DMS 273 (cell line): Measurements from ENCODE around the gene GNB1.

ENCODE experiments used
- DNase-seq: peaks from one replicate; lab custom pipeline; 2025; ENCODE audit not compliant: unreplicated experiment; lab: John Stamatoyannopoulos, UW

GNB1 gene

GRCh38 chr1:1910651-1911331, 19.9 kb upstream of the GNB1 start:
- no peak for DNase-seq

GRCh38 chr1:1910033-1910465, 19.2 kb upstream of the GNB1 start:
- DNase-seq = no peak

GRCh38 chr1:1908506-1908791, 17.6 kb upstream of the GNB1 start:
- DNase-seq = no peak

GRCh38 chr1:1907098-1907736, 16.3 kb upstream of the GNB1 start:
- DNase-seq = peak; percentile 75

GRCh38 chr1:1906185-1907097, 15.6 kb upstream of the GNB1 start:
- DNase-seq = peak; percentile 87

GRCh38 chr1:1903224-1903623, 12.3 kb upstream of the GNB1 start:
- DNase-seq = no peak

GRCh38 chr1:1901641-1902294, 10.9 kb upstream of the GNB1 start:
- DNase-seq = no peak

GRCh38 chr1:1900883-1901640, 10.2 kb upstream of the GNB1 start:
- DNase-seq = no peak

GRCh38 chr1:1899967-1900327, 9.1 kb upstream of the GNB1 start:
- no peak for DNase-seq

GRCh38 chr1:1899266-1899966, 8.5 kb upstream of the GNB1 start:
- no peak for DNase-seq

- DNase-seq = no peak
These were observed 7.5 kb upstream of the GNB1 start for GRCh38 chr1:1898246-1898933.

GRCh38 chr1:1895456-1896336, 4.8 kb upstream of the GNB1 start:
- DNase-seq = no peak

GRCh38 chr1:1895060-1895418, 4.2 kb upstream of the GNB1 start:
- no peak for DNase-seq

- no peak for DNase-seq
These were observed 3.6 kb upstream of the GNB1 start for GRCh38 chr1:1894354-1895059.

GRCh38 chr1:1893997-1894353, 3.1 kb upstream of the GNB1 start:
- no peak for DNase-seq

- no peak for DNase-seq
These were observed 2.6 kb upstream of the GNB1 start for GRCh38 chr1:1893291-1893985.

GRCh38 chr1:1892763-1893120, 1.9 kb upstream of the GNB1 start:
- no peak for DNase-seq
